NT2/D1 (cell line): ENCODE data around the gene CEP295NL.

Source experiments
- SUZ12 ChIP-seq: IDR thresholded peaks from 2 replicates; pipeline ENCODE4 v1.6.1; 2011; ENCODE audit not compliant: insufficient read length, insufficient read depth; ENCODE audit errors: extremely low read depth
- YY1 ChIP-seq: IDR thresholded peaks from 2 replicates; pipeline ENCODE4 v1.6.1; 2011; ENCODE audit not compliant: insufficient read length, insufficient read depth
- ZNF274 ChIP-seq: IDR thresholded peaks from 2 replicates; pipeline ENCODE4 v1.6.1; 2011; ENCODE audit warnings: mild to moderate bottlenecking, low read depth, low read length

GRCh38 chr17:78870621-78871020 is 32.4 kb downstream of the CEP295NL start:
- TF ChIP-seq YY1 (no peak), SUZ12 (no peak), ZNF274 (no peak)
